Measurements from ENCODE around the gene PRLHR. TPM values are rescaled to one million over a fixed set of nuclear protein-coding genes. Genes with fewer than 3 reads are reported as not detected.

PRLHR gene
- total RNA-seq (not detected in 2 replicates), polyA plus RNA-seq (not detected in 2 replicates), polyA minus RNA-seq (ENCODE audit: low replicate concordance) (not detected in 2 replicates)
- polyA plus RNA-seq (2012): not detected in 2 replicates

GRCh38 chr10:118595598-118596425 is at the start of gene PRLHR:
Gene PRLHR (minus strand): TSS chr10:118595648. CDS start chr10:118595244, 404 bp downstream.
- Histone ChIP-seq H3K36me3 (ENCODE audit: control insufficient read depth, insufficient read depth, low read length) (no peaks in the 10 kb centered on the region), H2AFZ (ENCODE audit: low read length) (no peak within 1 kb of the TSS), H4K20me1 (ENCODE audit: control insufficient read depth, extremely low read depth, insufficient read depth, low read length) (no peaks in the 10 kb centered on the region), H3K4me3 (replicated peaks in 1 of 4; ENCODE audit: control extremely low read depth in 1 of 4, insufficient read depth in 1 of 4, low read depth in 3 of 4, low read length in 4 of 4) (no peak within 1 kb of the TSS), H3K27ac (ENCODE audit: insufficient read depth, low read length) (no peak within 1 kb of the TSS), H3K9ac (ENCODE audit: insufficient read depth, low read length) (no peak within 1 kb of the TSS), H3K9me3 (ENCODE audit: control insufficient read depth, insufficient read depth, low read depth, low read length) (no peaks in the 10 kb centered on the region), H3K4me2 (ENCODE audit: extremely low read depth, insufficient read depth, low read length) (no peak within 1 kb of the TSS), H3K4me1 (ENCODE audit: control insufficient read depth, extremely low read depth, insufficient read depth, low read length) (no peaks in the 10 kb centered on the region), H3K27me3 (ENCODE audit: control insufficient read depth, insufficient read depth, low read length) (peaks cover 14% of the 10 kb centered on the region), H3K79me2 (ENCODE audit: control insufficient read depth, insufficient read depth, low read length) (no peaks in the 10 kb centered on the region)
- TF ChIP-seq EZH2 (IDR thresholded peaks at IDR 0.05; ENCODE audit: low read length, missing control alignments): no peak
- no peak for TF ChIP-seq CTCF (conservative IDR thresholded peaks at IDR 0.05 in 1 of 2, IDR thresholded peaks at IDR 0.05 in 1 of 2; ENCODE audit: low read depth in 1 of 2, low read length in 2 of 2)
- DNase-seq (ENCODE audit: low read depth in 2 of 2): peak; percentile 15 to 22

- H3K27me3 ChIP-seq (ENCODE audit: control insufficient read depth, insufficient read depth, low read length): peaks cover 3% of the 10 kb centered on the region
Observed at GRCh38 chr10:118642228-118642627, 46.8 kb upstream of the PRLHR start.

More at GRCh38 chr10:118642228-118642627, 46.8 kb upstream of the PRLHR start:
- H3K79me2 ChIP-seq (ENCODE audit: control insufficient read depth, insufficient read depth, low read length): no peaks in the 10 kb centered on the region
- H3K4me1 ChIP-seq (ENCODE audit: control insufficient read depth, extremely low read depth, insufficient read depth, low read length): no peaks in the 10 kb centered on the region
- no peak overlapping the region for H3K4me3 ChIP-seq (replicated peaks in 1 of 4; ENCODE audit: control extremely low read depth in 1 of 4, insufficient read depth in 1 of 4, low read depth in 3 of 4, low read length in 4 of 4)
- no peak overlapping the region for H3K9ac ChIP-seq (ENCODE audit: insufficient read depth, low read length)
- no peak for TF ChIP-seq CTCF (conservative IDR thresholded peaks at IDR 0.05 in 1 of 2, IDR thresholded peaks at IDR 0.05 in 1 of 2; ENCODE audit: low read depth in 1 of 2, low read length in 2 of 2)
- TF ChIP-seq EZH2 (IDR thresholded peaks at IDR 0.05; ENCODE audit: low read length, missing control alignments): no peak
- H2AFZ ChIP-seq (ENCODE audit: low read length): no peak overlapping the region
- no peaks in the 10 kb centered on the region for H3K9me3 ChIP-seq (ENCODE audit: control insufficient read depth, insufficient read depth, low read depth, low read length)
- H3K4me2 ChIP-seq (ENCODE audit: extremely low read depth, insufficient read depth, low read length): no peak overlapping the region
- DNase-seq (ENCODE audit: low read depth in 2 of 2): no peak
- H4K20me1 ChIP-seq (ENCODE audit: control insufficient read depth, extremely low read depth, insufficient read depth, low read length): no peaks in the 10 kb centered on the region
- no peaks in the 10 kb centered on the region for H3K36me3 ChIP-seq (ENCODE audit: control insufficient read depth, insufficient read depth, low read length)
- H3K27ac ChIP-seq (ENCODE audit: insufficient read depth, low read length): no peak overlapping the region

All from fibroblast of lung (primary cell).